ENCODE data around the gene FOXM1.

The FOXM1 gene

GRCh38 chr12:2836574-2836973 lies 40.4 kb downstream of the FOXM1 start:
- no peak for TF ChIP-seq CTCF (IDR thresholded peaks at IDR 0.05)

GRCh38 chr12:2835691-2836403 lies 41.1 kb downstream of the FOXM1 start:
- peaks cover 0 to 35% (median 26%) of the 10 kb centered on the region in 4 donors for H3K4me1 ChIP-seq
- no peak for DNase-seq
- TF ChIP-seq CTCF (IDR thresholded peaks at IDR 0.05): no peak
- H3K27me3 ChIP-seq: no peaks in the 10 kb centered on the region
- no peak overlapping the region for H3K27ac ChIP-seq
- no peak overlapping the region for H3K4me3 ChIP-seq
- peaks cover 0 to 2% (median 0%) of the 10 kb centered on the region in 3 donors for H3K36me3 ChIP-seq
- H3K9me3 ChIP-seq: no peaks in the 10 kb centered on the region
- intact Hi-C loops (cut with DNase I; ENCODE audit: low total_unique reads): no loop called here

More at GRCh38 chr12:2836574-2836973, 40.4 kb downstream of the FOXM1 start:
- Histone ChIP-seq H3K36me3 (peaks cover 0 to 5% (median 0%) of the 10 kb centered on the region in 3 donors), H3K4me1 (peaks cover 0 to 43% (median 28%) of the 10 kb centered on the region in 4 donors), H3K27ac (no peak overlapping the region), H3K9me3 (no peaks in the 10 kb centered on the region), H3K27me3 (no peaks in the 10 kb centered on the region), H3K4me3 (no peak overlapping the region)
- intact Hi-C loops (cut with DNase I; ENCODE audit: low total_unique reads): no loop called here
- DNase-seq: no peak

GRCh38 chr12:2834581-2835491 lies 42.1 kb downstream of the FOXM1 start, which contains the start of gene NRIP2:
TSS of gene NRIP2 (minus strand) at chr12:2835035. CDS start at chr12:2834983, 52 bp downstream.
- no peaks in the 10 kb centered on the region for H3K27me3 ChIP-seq
- H3K4me1 ChIP-seq: peaks cover 0 to 34% (median 25%) of the 10 kb centered on the region in 4 donors
- DNase-seq: no peak
- intact Hi-C loops (cut with DNase I; ENCODE audit: low total_unique reads): no loop called here
- no peaks in the 10 kb centered on the region for H3K9me3 ChIP-seq
- TF ChIP-seq CTCF (IDR thresholded peaks at IDR 0.05): peak in 1 of 2 experiments; percentile 16
- H3K27ac ChIP-seq: peak within 1 kb of the TSS; percentile 25 to 64
- H3K36me3 ChIP-seq: peaks cover 0 to 11% (median 0%) of the 10 kb centered on the region in 3 donors
- H3K4me3 ChIP-seq: peak within 1 kb of the TSS; percentile 38 to 51

GRCh38 chr12:2833810-2834209 lies 43.2 kb downstream of the FOXM1 start:
- peaks cover 0 to 34% (median 25%) of the 10 kb centered on the region in 4 donors for H3K4me1 ChIP-seq
- H3K27me3 ChIP-seq: no peaks in the 10 kb centered on the region
- intact Hi-C loops (cut with DNase I; ENCODE audit: low total_unique reads): no loop called here
- no peak for TF ChIP-seq CTCF (IDR thresholded peaks at IDR 0.05)
- peak overlapping the region; percentile 25 to 64 for H3K27ac ChIP-seq
- no peaks in the 10 kb centered on the region for H3K9me3 ChIP-seq
- peak overlapping the region; percentile 38 to 51 for H3K4me3 ChIP-seq
- peaks cover 0 to 21% (median 5%) of the 10 kb centered on the region in 3 donors for H3K36me3 ChIP-seq
- DNase-seq: no peak

- DNase-seq: no peak
- Histone ChIP-seq H3K27me3 (no peaks in the 10 kb centered on the region), H3K4me1 (peaks cover 0 to 34% (median 25%) of the 10 kb centered on the region in 4 donors), H3K4me3 (peak overlapping the region; percentile 38 to 51), H3K9me3 (no peaks in the 10 kb centered on the region), H3K36me3 (peaks cover 3 to 26% (median 5%) of the 10 kb centered on the region in 3 donors), H3K27ac (peak overlapping the region; percentile 25 to 64)
- no peak for TF ChIP-seq CTCF (IDR thresholded peaks at IDR 0.05)
- intact Hi-C loops (cut with DNase I; ENCODE audit: low total_unique reads): no loop called here
Measured at GRCh38 chr12:2833327-2833726, 43.6 kb downstream of the FOXM1 start.

All from tibial artery (tissue), 4 donors.